HG03025 (cell line): ENCODE measurements around the gene NDUFB11.

ENCODE experiments used
- ATAC-seq: cut with Tn5 transposase; IDR thresholded peaks from one replicate; pipeline ENCODE4 v1.9.1; 2021; ENCODE audit warnings: mild to moderate bottlenecking, moderate library complexity; ENCODE audit not compliant: unreplicated experiment, low FRiP score

Gene NDUFB11

DNA sequence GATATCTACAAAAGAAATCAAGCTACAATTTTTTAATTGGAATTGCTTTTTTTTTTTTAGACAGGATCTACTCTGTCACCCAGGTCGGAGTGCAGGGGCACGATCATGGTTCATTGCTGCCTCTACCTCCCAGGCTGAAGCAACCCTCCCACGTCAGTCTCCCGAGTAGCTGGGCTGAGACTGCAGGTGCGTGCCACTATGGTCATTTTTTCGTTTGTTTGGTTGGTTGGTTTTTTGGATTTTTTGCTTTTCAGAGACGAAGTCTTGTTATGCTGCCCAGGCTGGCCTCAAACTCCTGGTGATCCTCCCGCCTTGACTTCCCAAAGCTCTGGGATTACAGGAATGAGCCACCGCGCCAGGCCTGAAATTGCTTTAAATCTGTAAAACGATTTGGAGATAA, 50.6 kb downstream of the NDUFB11 start:
- ATAC-seq = no peak

DNA sequence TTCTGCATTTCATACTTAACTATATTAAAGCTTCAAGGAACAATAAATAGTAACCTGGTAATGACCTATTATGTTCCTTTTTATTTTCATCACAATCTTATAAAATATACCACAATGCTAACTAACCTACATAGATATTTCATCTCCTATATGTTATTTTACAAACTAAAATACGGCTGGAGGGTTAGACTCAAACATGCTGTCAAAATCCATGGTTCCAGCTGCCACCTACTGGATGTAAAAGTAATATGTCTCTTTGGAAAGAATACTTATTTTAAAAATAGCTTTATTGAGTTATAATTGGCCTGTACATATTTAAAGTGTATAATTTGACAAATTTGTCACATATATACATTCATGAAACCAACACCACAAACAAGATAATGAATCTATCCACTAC, 51.3 kb downstream of the NDUFB11 start:
- ATAC-seq = no peak
